IPS DF 19.7 (cell line): ENCODE data around the gene DCTN5.
"Not testable (repeated sequence)": the region's sequence is repeated elsewhere in the genome, so short reads cannot be mapped to it uniquely, and the experiment has no call there.

ENCODE experiments used
- DNase-seq: peaks from one replicate; pipeline ENCODE4 v3.0.0-alpha.2; 2013; ENCODE audit warnings: low read depth, low spot score

Gene DCTN5

GRCh38 chr16:23694265-23694643 is 53.0 kb downstream of the DCTN5 start:
- no peak for DNase-seq

- peak; percentile 88 for DNase-seq
Measured at GRCh38 chr16:23694644-23695373, 53.5 kb downstream of the DCTN5 start.

GRCh38 chr16:23695756-23696155 is 54.5 kb downstream of the DCTN5 start:
- DNase-seq: no peak

GRCh38 chr16:23699100-23699499 is 57.8 kb downstream of the DCTN5 start:
- DNase-seq: no peak

GRCh38 chr16:23700093-23700492 is 58.8 kb downstream of the DCTN5 start:
- no peak for DNase-seq

- DNase-seq: no peak
Measured at GRCh38 chr16:23700509-23700908, 59.2 kb downstream of the DCTN5 start.

GRCh38 chr16:23701045-23701444 is 59.8 kb downstream of the DCTN5 start:
- DNase-seq: no peak

- no peak for DNase-seq
Measured at GRCh38 chr16:23702951-23703350, 61.7 kb downstream of the DCTN5 start.

GRCh38 chr16:23704772-23705516 is 63.7 kb downstream of the DCTN5 start:
- DNase-seq: no peak

GRCh38 chr16:23705517-23705902 is 64.2 kb downstream of the DCTN5 start:
- DNase-seq: no peak

- DNase-seq: no peak
Measured at GRCh38 chr16:23706439-23706838, 65.2 kb downstream of the DCTN5 start.

- no peak for DNase-seq
Measured at GRCh38 chr16:23709536-23709935, 68.3 kb downstream of the DCTN5 start.

GRCh38 chr16:23710008-23710407 is 68.7 kb downstream of the DCTN5 start:
- no peak for DNase-seq

- no peak for DNase-seq
Measured at GRCh38 chr16:23710504-23710903, 69.2 kb downstream of the DCTN5 start.

GRCh38 chr16:23711785-23712184 is 70.5 kb downstream of the DCTN5 start:
- DNase-seq: no peak

GRCh38 chr16:23712976-23713375 is 71.7 kb downstream of the DCTN5 start, which contains the start of gene ERN2:
ERN2 (minus strand) TSS chr16:23713222; CDS start chr16:23713187, 35 bp downstream.
- DNase-seq: no peak

GRCh38 chr16:23716484-23716883 is 75.2 kb downstream of the DCTN5 start:
- no peak for DNase-seq

- DNase-seq: not testable (repeated sequence)
Measured at GRCh38 chr16:23722613-23723240, 81.5 kb downstream of the DCTN5 start.

GRCh38 chr16:23724096-23724784 is 83.0 kb downstream of the DCTN5 start:
- no peak for DNase-seq

- no peak for DNase-seq
Measured at GRCh38 chr16:23724785-23725131, 83.5 kb downstream of the DCTN5 start.

- no peak for DNase-seq
Measured at GRCh38 chr16:23726710-23727109, 85.4 kb downstream of the DCTN5 start.
